T-cell (primary cell): ENCODE results near the gene BTRC. TPM values are rescaled to one million over a fixed set of nuclear protein-coding genes. Genes with fewer than 3 reads are reported as not detected.
A peak's percentile ranks its signal among the peaks of the same experiment; 100 is the strongest.
"Not testable (repeated sequence)": the region's sequence is repeated elsewhere in the genome, so short reads cannot be mapped to it uniquely, and the experiment has no call there.

Experiments
- ATAC-seq, 4 experiments: fragments of 200-7000 bp in 3 of 4; fragments of 150-1000 bp in 1 of 4; cut with Tn5 transposase; replicated peaks in 1 of 4; 1 replicate in 3 of 4; 2 replicates in 1 of 4; pipeline ENCODE4 v1.10.0; 2021; ENCODE audit warnings: moderate library complexity in 3 of 4, mild to moderate bottlenecking in 2 of 4, moderate number of reproducible peaks in 1 of 4
- CTCF ChIA-PET, 2 donors: fragments of 300-600 bp; sonication (Branson Sonifier 250); formaldehyde crosslinking; loops; one replicate each; lab custom pipeline; 2022; ENCODE audit warnings: antibody characterized with exemption in 2 of 2; lab: Charles Lee
- POLR2A ChIA-PET, 2 donors: fragments of 300-600 bp; sonication (Branson Sonifier 250); formaldehyde crosslinking; loops; one replicate each; lab custom pipeline; 2022; ENCODE audit warnings: antibody characterized with exemption in 2 of 2; lab: Charles Lee
- DNase-seq, 35 experiments: peaks; one replicate each; pipeline versions ENCODE4 v3.0.0 to v3.0.0-alpha.2; 2013 to 2023
- H3K27ac ChIP-seq: one replicate; pipeline ENCODE4 v1.5.1; 2013; ENCODE audit warnings: low read length
- H3K27me3 ChIP-seq, 2 experiments: replicated peaks in 1 of 2; 1 replicate in 1 of 2; 2 replicates in 1 of 2; pipeline versions ENCODE4 v1.6.1 to v1.7.0; 2013; ENCODE audit warnings: low read length in 1 of 2, mixed read lengths in 1 of 2; ENCODE audit not compliant: control insufficient read depth in 2 of 2, insufficient read depth in 2 of 2; ENCODE audit errors: extremely low read depth in 1 of 2
- H3K36me3 ChIP-seq, 2 donors: 1 replicate in 1 of 2; 2 replicates in 1 of 2; pipeline versions ENCODE4 v1.6.1 to v1.7.0; 2013; ENCODE audit warnings: low read length in 1 of 2; ENCODE audit not compliant: control insufficient read depth in 2 of 2, insufficient read depth in 1 of 2; ENCODE audit errors: extremely low read depth in 1 of 2
- H3K4me1 ChIP-seq, 2 experiments: 1 replicate in 1 of 2; 2 replicates in 1 of 2; pipeline versions ENCODE4 v1.6.1 to v1.7.0; 2013; ENCODE audit warnings: low read length in 2 of 2, mixed read lengths in 1 of 2; ENCODE audit not compliant: insufficient read depth in 2 of 2, control insufficient read depth in 1 of 2; ENCODE audit errors: extremely low read depth in 1 of 2
- H3K4me3 ChIP-seq, 2 donors: 1 replicate in 1 of 2; 2 replicates in 1 of 2; pipeline versions ENCODE4 v1.5.1 to v1.7.0; 2013; ENCODE audit warnings: mild to moderate bottlenecking in 2 of 2, low read length in 1 of 2, moderate library complexity in 1 of 2; ENCODE audit not compliant: control insufficient read depth in 1 of 2; ENCODE audit errors: extremely low read depth in 1 of 2
- H3K9me3 ChIP-seq: 2 replicates; pipeline ENCODE4 v1.7.0; 2013
- H3K27ac Mint-ChIP-seq, 2 donors: one replicate each; pipeline ENCODE4 v1.8.0; 2020 to 2021; ENCODE audit warnings: mild to moderate bottlenecking in 2 of 2, mixed read lengths in 2 of 2
- H3K27me3 Mint-ChIP-seq, 2 donors: one replicate each; pipeline ENCODE4 v1.8.0; 2021 to 2022; ENCODE audit warnings: mixed read lengths in 2 of 2
- H3K36me3 Mint-ChIP-seq: one replicate; pipeline ENCODE4 v1.8.0; 2021; ENCODE audit warnings: mixed read lengths
- H3K4me1 Mint-ChIP-seq, 3 donors: one replicate each; pipeline ENCODE4 v1.8.0; 2020 to 2022; ENCODE audit warnings: mixed read lengths in 3 of 3, mild to moderate bottlenecking in 1 of 3
- H3K4me3 Mint-ChIP-seq, 3 donors: one replicate each; pipeline ENCODE4 v1.8.0; 2020 to 2022; ENCODE audit warnings: mild to moderate bottlenecking in 3 of 3, mixed read lengths in 3 of 3, moderate library complexity in 3 of 3
- H3K9me3 Mint-ChIP-seq, 3 donors: one replicate each; pipeline ENCODE4 v1.8.0; 2020 to 2022; ENCODE audit warnings: mixed read lengths in 3 of 3
- WGBS: methylation state at CpG from one replicate; pipeline ENCODE4 v1.1.5; 2013; ENCODE audit warnings: missing lambda C conversion rate; ENCODE audit not compliant: insufficient coverage; 5-methylcytosine and 5-hydroxymethylcytosine counted together
- total RNA-seq, 35 experiments: library from RNA in 6 of 35; stranded (reverse) in 6 of 35; fragments of 120-200 nt in 1 of 35; gene quantifications; one replicate each; pipeline versions ENCODE4 v1.2.1 to v1.2.4 and lab custom pipeline; 2013 to 2026

Gene BTRC
- total RNA-seq, 5 donors from 2014 or later (not counting 1 experiment from before 2014, with no cell fraction given): 15.7 to 23.2 (median 17.3) TPM

DNA sequence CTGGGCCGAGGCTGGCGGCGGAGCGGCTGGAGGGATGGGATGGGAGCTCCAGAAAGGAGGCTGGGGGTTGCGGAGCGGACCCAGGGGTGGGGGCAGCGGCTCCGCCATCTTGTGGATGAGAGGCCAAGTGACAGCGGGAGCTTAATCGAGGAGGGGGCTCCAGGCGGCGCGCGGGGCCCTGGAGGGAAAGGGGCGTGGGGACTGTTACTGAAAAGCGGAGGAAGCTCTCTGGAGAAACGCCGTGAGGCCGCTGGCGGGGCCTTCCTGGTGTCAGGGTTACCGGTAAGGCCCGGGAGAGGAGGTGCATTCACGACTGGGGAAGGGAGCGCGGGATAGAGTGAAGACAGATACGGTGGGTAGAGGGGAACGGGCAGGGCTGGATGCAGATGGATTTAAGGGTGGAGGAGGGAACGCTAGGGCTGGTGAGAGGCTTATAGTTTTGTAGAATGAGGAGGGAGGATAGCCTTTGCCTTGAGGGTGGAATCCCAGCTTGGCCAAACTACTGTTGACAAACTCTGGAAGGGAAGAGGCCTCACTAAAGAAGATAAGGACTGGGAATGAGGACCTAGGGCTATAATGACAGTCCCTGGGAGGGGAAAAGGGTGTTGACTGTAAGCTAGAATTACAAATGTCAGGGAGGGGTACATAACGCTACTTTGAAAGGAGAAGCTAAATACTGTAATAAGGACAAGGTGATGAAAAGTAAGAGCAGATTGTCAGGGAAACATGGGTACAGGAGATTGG is 535 bp downstream of the BTRC start:
- H3K4me3 ChIP-seq: peak overlapping the region; percentile 60 to 83
- CTCF ChIA-PET: interaction anchor here in 1 of 2 donors (1.0 to 1.2 kb wide), 3 partner anchors 12 to 43 kb away, joined by 3 read pairs; no protein-coding TSS in a partner anchor
- Mint-ChIP-seq H3K4me1 (peaks cover 33 to 40% (median 36%) of the 10 kb centered on the region in 3 donors), H3K9me3 (no peaks in the 10 kb centered on the region), H3K27me3 (peaks cover 7 to 10% of the 10 kb centered on the region in 2 donors), H3K4me3 (peak overlapping the region; percentile 94 to 98 (median 94)), H3K36me3 (peaks cover 5% of the 10 kb centered on the region), H3K27ac (peak overlapping the region; percentile 87 to 97)
- H3K27ac ChIP-seq: peak overlapping the region; percentile 38
- H3K36me3 ChIP-seq: no peaks in the 10 kb centered on the region
- POLR2A ChIA-PET: no interaction called here
- peaks cover 7 to 14% of the 10 kb centered on the region in 2 experiments for H3K4me1 ChIP-seq
- 5% methylated on average over 29 of the region's 29 CpGs for WGBS
- no peaks in the 10 kb centered on the region for H3K9me3 ChIP-seq
- ATAC-seq: peak; percentile 3 to 13 (median 6)
- peak in 29 of 35 experiments; percentile 2 to 50 (median 21) for DNase-seq
- peaks cover 0 to 6% of the 10 kb centered on the region in 2 experiments for H3K27me3 ChIP-seq

- ChIA-PET POLR2A (interaction anchor here in 1 of 2 donors (0.6 kb wide), 1 partner anchor 19 kb away, joined by 3 read pairs; no protein-coding TSS in a partner anchor), CTCF (interaction anchor here (0.6 to 1.2 kb wide), 3 partner anchors 11 to 340 kb away, joined by 3 to 4 read pairs (median 3); no protein-coding TSS in a partner anchor)
- Mint-ChIP-seq H3K36me3 (peaks cover 5% of the 10 kb centered on the region), H3K27ac (peak overlapping the region; percentile 87 to 97), H3K9me3 (no peaks in the 10 kb centered on the region), H3K4me1 (peaks cover 33 to 40% (median 36%) of the 10 kb centered on the region in 3 donors), H3K4me3 (peak overlapping the region; percentile 94 to 98 (median 94)), H3K27me3 (peaks cover 5 to 9% of the 10 kb centered on the region in 2 donors)
- ATAC-seq (no peak), DNase-seq (no peak)
- 82% methylated on average over 5 of the region's 6 CpGs for WGBS
- Histone ChIP-seq H3K9me3 (no peaks in the 10 kb centered on the region), H3K4me3 (peak overlapping the region; percentile 60 to 83), H3K27me3 (peaks cover 0 to 4% of the 10 kb centered on the region in 2 experiments), H3K4me1 (peaks cover 7 to 14% of the 10 kb centered on the region in 2 experiments), H3K27ac (no peak overlapping the region), H3K36me3 (no peaks in the 10 kb centered on the region)
Measured at GRCh38 chr10:101355072-101355706, 1.2 kb downstream of the BTRC start.

DNA sequence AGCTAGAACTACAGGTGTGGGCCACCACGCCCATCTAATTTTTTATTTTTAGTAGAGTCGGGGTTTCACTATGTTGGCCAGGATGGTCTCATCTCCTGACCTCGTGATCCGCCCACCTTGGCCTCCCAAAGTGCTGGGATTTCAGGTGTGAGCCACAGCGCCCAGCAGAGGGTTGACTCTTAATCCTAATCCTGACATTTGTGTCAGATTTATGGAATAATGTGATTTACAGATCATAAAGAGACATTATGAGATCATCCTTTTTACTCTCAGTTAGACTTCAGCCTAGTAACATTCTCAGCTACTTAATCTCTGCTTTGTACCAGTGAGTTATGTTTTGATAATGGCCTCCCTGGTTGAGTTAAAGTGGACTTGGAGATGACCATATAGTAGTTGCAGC is 2.2 kb downstream of the BTRC start:
- Histone ChIP-seq H3K4me3 (no peak overlapping the region), H3K27ac (no peak overlapping the region), H3K36me3 (no peaks in the 10 kb centered on the region), H3K9me3 (no peaks in the 10 kb centered on the region), H3K27me3 (no peaks in the 10 kb centered on the region), H3K4me1 (peaks cover 7 to 14% of the 10 kb centered on the region in 2 experiments)
- Mint-ChIP-seq H3K27me3 (peaks cover 0 to 5% of the 10 kb centered on the region in 2 donors), H3K9me3 (no peaks in the 10 kb centered on the region), H3K36me3 (peaks cover 5% of the 10 kb centered on the region), H3K27ac (no peak overlapping the region), H3K4me3 (peak overlapping the region in 1 of 3 donors; percentile 25), H3K4me1 (peaks cover 33 to 40% (median 36%) of the 10 kb centered on the region in 3 donors)
- 100% methylated on average over 4 of the region's 5 CpGs for WGBS
- DNase-seq (no peak), ATAC-seq (no peak)
- ChIA-PET POLR2A (interaction anchor here in 1 of 2 donors (0.6 kb wide), 1 partner anchor 18 kb away, joined by 3 read pairs; no protein-coding TSS in a partner anchor), CTCF (no interaction called here)

DNA sequence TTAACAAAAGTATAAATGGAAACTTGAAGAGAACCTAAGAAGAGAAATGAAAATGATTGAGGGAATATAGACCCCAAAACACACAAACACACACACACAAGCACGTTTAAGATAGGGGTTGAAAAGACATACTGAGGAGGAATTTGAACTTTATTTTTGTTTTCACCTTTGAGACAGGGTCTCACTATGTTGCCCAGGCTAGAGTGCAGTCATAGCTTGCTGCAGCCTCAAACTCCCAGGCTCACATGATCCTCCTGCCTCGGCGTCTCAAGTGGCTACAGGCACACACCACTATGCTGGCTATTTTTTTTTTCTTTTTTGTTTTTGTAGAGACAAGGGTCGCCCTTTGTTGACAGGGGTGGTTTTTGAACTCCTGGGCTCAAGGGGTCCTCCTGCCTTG is 4.0 kb downstream of the BTRC start:
- no peaks in the 10 kb centered on the region for H3K36me3 ChIP-seq
- H3K4me1 Mint-ChIP-seq: peaks cover 42 to 46% (median 45%) of the 10 kb centered on the region in 3 donors
- no peak overlapping the region for H3K27ac ChIP-seq
- ATAC-seq (no peak), DNase-seq (no peak)
- H3K4me3 ChIP-seq: no peak overlapping the region
- peaks cover 7 to 14% of the 10 kb centered on the region in 2 experiments for H3K4me1 ChIP-seq
- peaks cover 10% of the 10 kb centered on the region for H3K36me3 Mint-ChIP-seq
- no CpG with 5 or more reads among the region's 4 CpGs for WGBS
- ChIA-PET POLR2A (interaction anchor here in 1 of 2 donors (0.6 kb wide), 1 partner anchor 1086 kb away, joined by 4 read pairs; no protein-coding TSS in a partner anchor), CTCF (interaction anchor here in 1 of 2 donors (1.0 kb wide), 1 partner anchor 10 kb away, joined by 3 read pairs; no protein-coding TSS in a partner anchor)
- H3K9me3 ChIP-seq: no peaks in the 10 kb centered on the region
- no peaks in the 10 kb centered on the region for H3K27me3 Mint-ChIP-seq
- H3K4me3 Mint-ChIP-seq: no peak overlapping the region
- no peak overlapping the region for H3K27ac Mint-ChIP-seq
- no peaks in the 10 kb centered on the region for H3K9me3 Mint-ChIP-seq
- no peaks in the 10 kb centered on the region for H3K27me3 ChIP-seq

- no peak for DNase-seq
- H3K27me3 ChIP-seq: no peaks in the 10 kb centered on the region
- POLR2A ChIA-PET: no interaction called here
- H3K36me3 Mint-ChIP-seq: peaks cover 10% of the 10 kb centered on the region
- CTCF ChIA-PET: no interaction called here
- H3K9me3 ChIP-seq: no peaks in the 10 kb centered on the region
- no peak for ATAC-seq
- peaks cover 42 to 47% (median 46%) of the 10 kb centered on the region in 3 donors for H3K4me1 Mint-ChIP-seq
- no peaks in the 10 kb centered on the region for H3K9me3 Mint-ChIP-seq
- H3K4me3 Mint-ChIP-seq: no peak overlapping the region
- H3K27ac ChIP-seq: no peak overlapping the region
- no peaks in the 10 kb centered on the region for H3K36me3 ChIP-seq
- peaks cover 7 to 10% of the 10 kb centered on the region in 2 experiments for H3K4me1 ChIP-seq
- no peak overlapping the region for H3K27ac Mint-ChIP-seq
- 65% methylated on average over 4 of the region's 5 CpGs for WGBS
- H3K4me3 ChIP-seq: no peak overlapping the region
- no peaks in the 10 kb centered on the region for H3K27me3 Mint-ChIP-seq
Measured at GRCh38 chr10:101358706-101359300, 4.8 kb downstream of the BTRC start.

- H3K27ac Mint-ChIP-seq, H3K4me1 ChIP-seq, H3K27me3 Mint-ChIP-seq, H3K9me3 Mint-ChIP-seq, ATAC-seq, H3K27ac ChIP-seq, H3K4me3 Mint-ChIP-seq, H3K27me3 ChIP-seq, H3K4me3 ChIP-seq, H3K36me3 ChIP-seq, DNase-seq, POLR2A ChIA-PET, H3K9me3 ChIP-seq, CTCF ChIA-PET: not testable (repeated sequence)
- 100% methylated on average over 1 of the region's 8 CpGs for WGBS
- Mint-ChIP-seq H3K4me1 (peaks cover 34 to 44% (median 40%) of the 10 kb centered on the region in 3 donors), H3K36me3 (peaks cover 10% of the 10 kb centered on the region)
Measured at GRCh38 chr10:101360090-101360489, 6.1 kb downstream of the BTRC start.
